ENCODE results near the gene PLA2G4E. TPM values are rescaled to one million over a fixed set of nuclear protein-coding genes. Genes with fewer than 3 reads are reported as not detected.

PLA2G4E gene, protein sequence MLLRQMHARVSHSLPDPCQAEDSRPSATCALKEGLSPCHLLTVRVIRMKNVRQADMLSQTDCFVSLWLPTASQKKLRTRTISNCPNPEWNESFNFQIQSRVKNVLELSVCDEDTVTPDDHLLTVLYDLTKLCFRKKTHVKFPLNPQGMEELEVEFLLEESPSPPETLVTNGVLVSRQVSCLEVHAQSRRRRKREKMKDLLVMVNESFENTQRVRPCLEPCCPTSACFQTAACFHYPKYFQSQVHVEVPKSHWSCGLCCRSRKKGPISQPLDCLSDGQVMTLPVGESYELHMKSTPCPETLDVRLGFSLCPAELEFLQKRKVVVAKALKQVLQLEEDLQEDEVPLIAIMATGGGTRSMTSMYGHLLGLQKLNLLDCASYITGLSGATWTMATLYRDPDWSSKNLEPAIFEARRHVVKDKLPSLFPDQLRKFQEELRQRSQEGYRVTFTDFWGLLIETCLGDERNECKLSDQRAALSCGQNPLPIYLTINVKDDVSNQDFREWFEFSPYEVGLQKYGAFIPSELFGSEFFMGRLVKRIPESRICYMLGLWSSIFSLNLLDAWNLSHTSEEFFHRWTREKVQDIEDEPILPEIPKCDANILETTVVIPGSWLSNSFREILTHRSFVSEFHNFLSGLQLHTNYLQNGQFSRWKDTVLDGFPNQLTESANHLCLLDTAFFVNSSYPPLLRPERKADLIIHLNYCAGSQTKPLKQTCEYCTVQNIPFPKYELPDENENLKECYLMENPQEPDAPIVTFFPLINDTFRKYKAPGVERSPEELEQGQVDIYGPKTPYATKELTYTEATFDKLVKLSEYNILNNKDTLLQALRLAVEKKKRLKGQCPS
- not detected in 2 replicates for total RNA-seq (2012; rRNA removed)

DNA sequence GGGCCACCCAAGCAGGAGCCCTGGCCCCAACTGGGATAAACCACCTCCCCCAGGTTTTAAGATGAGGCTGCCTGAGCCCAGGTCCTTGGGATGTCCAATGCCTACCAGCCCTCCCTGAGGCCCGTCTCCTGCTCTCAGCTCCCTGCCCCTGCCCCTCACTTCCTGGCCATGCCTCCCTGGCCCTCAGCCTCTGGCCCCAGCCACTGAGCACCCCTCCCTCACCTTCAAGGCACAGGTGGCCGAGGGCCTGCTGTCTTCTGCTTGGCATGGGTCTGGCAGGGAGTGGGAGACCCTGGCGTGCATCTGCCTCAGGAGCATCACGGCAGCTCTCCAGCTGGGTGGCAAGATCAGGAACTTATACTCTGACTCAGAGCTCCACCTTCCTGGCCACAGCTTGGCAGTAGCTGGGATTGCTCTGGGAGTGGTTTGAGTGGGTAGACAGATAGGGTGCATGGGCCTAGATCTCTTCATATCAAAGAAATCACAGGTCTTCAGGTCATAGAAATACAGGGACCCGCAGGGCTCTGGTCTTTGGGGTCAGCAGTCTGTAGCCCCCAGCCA is at the start of gene PLA2G4E:
Gene PLA2G4E, minus strand, starts transcription at position 330 of the 561 bp plus-strand sequence. Its CDS starts 12 bp downstream, at position 318.
- H3K4me1 ChIP-seq (ENCODE audit: control insufficient read depth, insufficient read depth, low read length): no peaks in the 10 kb centered on the region
- no peaks in the 10 kb centered on the region for H3K36me3 ChIP-seq (ENCODE audit: insufficient read depth, low read length)
- H3K27me3 ChIP-seq (ENCODE audit: control insufficient read depth, insufficient read depth, low read length): peaks cover 52% of the 10 kb centered on the region
- no peaks in the 10 kb centered on the region for H3K9me3 ChIP-seq (replicated peaks; ENCODE audit: low read length)
- no peak within 1 kb of the TSS for H3K9ac ChIP-seq (ENCODE audit: low read depth, low read length)
- no peak within 1 kb of the TSS for H3K4me3 ChIP-seq (ENCODE audit: low read length)
- H3K4me2 ChIP-seq (ENCODE audit: low read length): no peak within 1 kb of the TSS

DNA sequence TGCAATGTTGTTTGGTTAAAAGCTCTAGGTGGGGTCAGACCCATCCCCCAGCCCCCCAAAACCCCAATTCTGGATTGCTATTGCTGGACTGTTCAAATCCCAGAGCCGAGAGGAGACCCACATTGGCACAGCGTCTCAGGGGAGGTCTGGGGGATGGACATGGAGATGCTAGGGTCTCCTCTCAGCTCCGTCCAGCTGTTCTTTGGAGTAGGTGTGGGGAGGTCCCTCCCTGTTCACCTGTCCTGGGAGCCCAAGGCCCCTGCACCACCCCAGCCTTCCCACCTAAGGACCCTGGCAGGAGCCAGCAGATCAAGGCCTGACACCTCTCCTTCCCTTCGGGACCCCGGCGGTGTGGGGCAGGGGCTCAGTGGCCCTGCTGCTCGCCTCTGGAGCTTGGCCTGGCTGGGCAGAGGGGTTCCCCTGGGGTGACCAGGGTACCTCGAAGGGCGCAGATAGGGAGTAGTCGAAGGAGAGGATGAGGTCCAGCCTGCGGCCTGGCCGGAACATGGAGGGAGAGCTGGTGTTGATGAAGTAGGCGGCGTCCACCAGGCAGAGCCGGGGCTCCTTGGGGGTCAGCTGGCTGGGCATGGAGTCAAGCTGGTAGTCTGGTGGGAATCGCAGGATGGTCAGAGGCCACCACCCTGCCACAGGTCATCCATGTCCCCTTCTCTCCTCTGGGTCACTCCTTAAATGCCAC is 49.6 kb upstream of the PLA2G4E start:
- Histone ChIP-seq H3K36me3 (ENCODE audit: insufficient read depth, low read length) (no peaks in the 10 kb centered on the region), H3K4me1 (ENCODE audit: control insufficient read depth, insufficient read depth, low read length) (no peaks in the 10 kb centered on the region), H3K4me3 (ENCODE audit: low read length) (no peak overlapping the region), H3K9ac (ENCODE audit: low read depth, low read length) (no peak overlapping the region), H3K4me2 (ENCODE audit: low read length) (no peak overlapping the region), H3K9me3 (replicated peaks; ENCODE audit: low read length) (no peaks in the 10 kb centered on the region), H3K27me3 (ENCODE audit: control insufficient read depth, insufficient read depth, low read length) (peaks cover 33% of the 10 kb centered on the region)

- H3K9ac ChIP-seq (ENCODE audit: low read depth, low read length): no peak overlapping the region
- H3K36me3 ChIP-seq (ENCODE audit: insufficient read depth, low read length): no peaks in the 10 kb centered on the region
- no peak overlapping the region for H3K4me3 ChIP-seq (ENCODE audit: low read length)
- H3K4me2 ChIP-seq (ENCODE audit: low read length): no peak overlapping the region
- H3K4me1 ChIP-seq (ENCODE audit: control insufficient read depth, insufficient read depth, low read length): no peaks in the 10 kb centered on the region
- H3K27me3 ChIP-seq (ENCODE audit: control insufficient read depth, insufficient read depth, low read length): peaks cover 26% of the 10 kb centered on the region
- no peaks in the 10 kb centered on the region for H3K9me3 ChIP-seq (replicated peaks; ENCODE audit: low read length)
Observed at GRCh38 chr15:42069496-42070278, 48.8 kb upstream of the PLA2G4E start.

GRCh38 chr15:42069025-42069424 is 48.2 kb upstream of the PLA2G4E start:
- H3K36me3 ChIP-seq (ENCODE audit: insufficient read depth, low read length): no peaks in the 10 kb centered on the region
- H3K4me3 ChIP-seq (ENCODE audit: low read length): no peak overlapping the region
- no peak overlapping the region for H3K9ac ChIP-seq (ENCODE audit: low read depth, low read length)
- H3K4me1 ChIP-seq (ENCODE audit: control insufficient read depth, insufficient read depth, low read length): no peaks in the 10 kb centered on the region
- no peaks in the 10 kb centered on the region for H3K9me3 ChIP-seq (replicated peaks; ENCODE audit: low read length)
- H3K27me3 ChIP-seq (ENCODE audit: control insufficient read depth, insufficient read depth, low read length): peaks cover 22% of the 10 kb centered on the region
- no peak overlapping the region for H3K4me2 ChIP-seq (ENCODE audit: low read length)

- H3K4me3 ChIP-seq (ENCODE audit: low read length): no peak overlapping the region
- no peaks in the 10 kb centered on the region for H3K9me3 ChIP-seq (replicated peaks; ENCODE audit: low read length)
- H3K36me3 ChIP-seq (ENCODE audit: insufficient read depth, low read length): no peaks in the 10 kb centered on the region
- peaks cover 17% of the 10 kb centered on the region for H3K27me3 ChIP-seq (ENCODE audit: control insufficient read depth, insufficient read depth, low read length)
- no peaks in the 10 kb centered on the region for H3K4me1 ChIP-seq (ENCODE audit: control insufficient read depth, insufficient read depth, low read length)
- no peak overlapping the region for H3K9ac ChIP-seq (ENCODE audit: low read depth, low read length)
- no peak overlapping the region for H3K4me2 ChIP-seq (ENCODE audit: low read length)
Observed at GRCh38 chr15:42068601-42069000, 47.8 kb upstream of the PLA2G4E start.

- Histone ChIP-seq H3K4me1 (ENCODE audit: control insufficient read depth, insufficient read depth, low read length) (no peaks in the 10 kb centered on the region), H3K36me3 (ENCODE audit: insufficient read depth, low read length) (no peaks in the 10 kb centered on the region), H3K9ac (ENCODE audit: low read depth, low read length) (no peak overlapping the region), H3K4me2 (ENCODE audit: low read length) (no peak overlapping the region), H3K27me3 (ENCODE audit: control insufficient read depth, insufficient read depth, low read length) (peaks cover 11% of the 10 kb centered on the region), H3K9me3 (replicated peaks; ENCODE audit: low read length) (no peaks in the 10 kb centered on the region), H3K4me3 (ENCODE audit: low read length) (no peak overlapping the region)
Observed at GRCh38 chr15:42066764-42067415, 46.0 kb upstream of the PLA2G4E start.

- H3K9ac ChIP-seq (ENCODE audit: low read depth, low read length): no peak overlapping the region
- H3K4me1 ChIP-seq (ENCODE audit: control insufficient read depth, insufficient read depth, low read length): no peaks in the 10 kb centered on the region
- no peak overlapping the region for H3K4me2 ChIP-seq (ENCODE audit: low read length)
- no peaks in the 10 kb centered on the region for H3K9me3 ChIP-seq (replicated peaks; ENCODE audit: low read length)
- H3K36me3 ChIP-seq (ENCODE audit: insufficient read depth, low read length): no peaks in the 10 kb centered on the region
- H3K27me3 ChIP-seq (ENCODE audit: control insufficient read depth, insufficient read depth, low read length): peaks cover 19% of the 10 kb centered on the region
- H3K4me3 ChIP-seq (ENCODE audit: low read length): no peak overlapping the region
Observed at GRCh38 chr15:42065468-42065867, 44.6 kb upstream of the PLA2G4E start.

DNA sequence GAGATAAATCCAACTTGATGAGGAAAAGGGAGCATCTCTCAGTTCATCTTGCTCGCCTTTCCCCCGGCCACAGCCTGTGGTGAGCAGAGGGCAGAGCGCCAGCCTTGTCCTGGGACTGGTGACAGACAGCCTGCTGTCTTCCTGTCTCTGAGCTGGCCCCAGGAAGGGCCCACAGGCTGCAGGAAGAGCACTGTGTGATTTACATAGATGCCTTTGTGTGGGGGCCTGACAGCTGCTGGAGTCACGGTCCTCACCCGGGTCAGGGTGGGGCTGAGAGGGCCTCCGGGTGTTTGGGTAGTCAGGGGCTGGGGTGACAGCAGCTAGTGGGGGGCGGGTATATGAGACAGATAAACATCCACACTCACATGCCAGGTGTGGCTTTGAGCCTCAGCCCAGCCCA is 44.2 kb upstream of the PLA2G4E start:
- Histone ChIP-seq H3K9me3 (replicated peaks; ENCODE audit: low read length) (no peaks in the 10 kb centered on the region), H3K9ac (ENCODE audit: low read depth, low read length) (no peak overlapping the region)

DNA sequence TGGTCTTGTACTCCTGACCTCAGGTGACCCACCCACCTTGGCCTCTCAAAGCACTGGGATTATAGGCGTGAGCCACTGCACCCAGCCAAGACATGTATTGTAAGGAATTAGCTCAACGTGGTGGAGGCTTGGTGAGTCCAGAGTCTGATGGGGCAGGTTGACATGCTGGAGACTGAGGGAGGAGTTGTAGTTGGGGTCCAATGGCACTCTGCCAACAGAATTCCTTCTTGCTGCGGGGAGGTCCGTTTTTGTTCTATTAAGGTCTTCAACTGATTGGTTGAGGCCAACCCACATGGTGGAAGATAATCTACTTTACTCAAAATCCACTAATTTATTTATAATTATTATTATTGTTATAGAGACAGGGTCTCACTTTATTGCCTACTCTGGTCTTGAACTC is 43.4 kb upstream of the PLA2G4E start:
- Histone ChIP-seq H3K4me3 (ENCODE audit: low read length) (no peak overlapping the region), H3K4me2 (ENCODE audit: low read length) (no peak overlapping the region), H3K27me3 (ENCODE audit: control insufficient read depth, insufficient read depth, low read length) (peaks cover 22% of the 10 kb centered on the region), H3K9ac (ENCODE audit: low read depth, low read length) (no peak overlapping the region), H3K36me3 (ENCODE audit: insufficient read depth, low read length) (no peaks in the 10 kb centered on the region), H3K4me1 (ENCODE audit: control insufficient read depth, insufficient read depth, low read length) (no peaks in the 10 kb centered on the region), H3K9me3 (replicated peaks; ENCODE audit: low read length) (no peaks in the 10 kb centered on the region)

More for the DNA sequence above, 44.2 kb upstream of the PLA2G4E start:
- Histone ChIP-seq H3K4me1 (ENCODE audit: control insufficient read depth, insufficient read depth, low read length) (no peaks in the 10 kb centered on the region), H3K36me3 (ENCODE audit: insufficient read depth, low read length) (no peaks in the 10 kb centered on the region), H3K4me2 (ENCODE audit: low read length) (no peak overlapping the region), H3K27me3 (ENCODE audit: control insufficient read depth, insufficient read depth, low read length) (peaks cover 23% of the 10 kb centered on the region), H3K4me3 (ENCODE audit: low read length) (no peak overlapping the region)

GRCh38 chr15:42063122-42063848 is 42.4 kb upstream of the PLA2G4E start:
- Histone ChIP-seq H3K4me3 (ENCODE audit: low read length) (no peak overlapping the region), H3K27me3 (ENCODE audit: control insufficient read depth, insufficient read depth, low read length) (peaks cover 25% of the 10 kb centered on the region), H3K9ac (ENCODE audit: low read depth, low read length) (no peak overlapping the region), H3K36me3 (ENCODE audit: insufficient read depth, low read length) (no peaks in the 10 kb centered on the region), H3K4me1 (ENCODE audit: control insufficient read depth, insufficient read depth, low read length) (no peaks in the 10 kb centered on the region), H3K4me2 (ENCODE audit: low read length) (no peak overlapping the region), H3K9me3 (replicated peaks; ENCODE audit: low read length) (no peaks in the 10 kb centered on the region)
